Amniotic stem cell (primary cell): ENCODE results near the gene FITM2.

Experiments
- DNase-seq: peaks from one replicate; lab custom pipeline; 2025; lab: John Stamatoyannopoulos, UW

The FITM2 gene

GRCh38 chr20:44280387-44280786 lies 30.6 kb downstream of the FITM2 start:
- no peak for DNase-seq

DNA sequence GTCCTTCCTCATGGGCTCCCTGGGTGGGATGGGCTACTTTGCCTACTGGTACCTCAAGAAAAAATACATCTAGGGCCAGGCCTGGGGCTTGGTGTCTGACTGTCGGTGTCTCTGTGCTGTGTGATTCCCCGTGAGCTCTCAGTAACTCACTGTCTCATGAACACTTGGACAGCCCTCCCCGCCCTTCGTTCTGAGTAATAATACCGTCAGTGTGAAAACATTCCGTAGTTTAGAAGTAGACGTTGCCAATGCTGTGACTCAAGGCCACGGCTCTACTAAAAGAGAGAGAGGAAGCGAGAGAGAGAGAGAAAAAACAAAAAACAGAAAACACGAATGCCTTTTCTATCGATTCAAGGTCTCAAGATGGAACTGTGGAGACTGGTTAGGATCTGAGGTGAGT lies 31.8 kb downstream of the FITM2 start:
- no peak for DNase-seq

- no peak for DNase-seq
Measured at GRCh38 chr20:44274303-44275017, 36.5 kb downstream of the FITM2 start.

GRCh38 chr20:44273231-44274215 lies 37.5 kb downstream of the FITM2 start:
- DNase-seq, result no peak

DNA sequence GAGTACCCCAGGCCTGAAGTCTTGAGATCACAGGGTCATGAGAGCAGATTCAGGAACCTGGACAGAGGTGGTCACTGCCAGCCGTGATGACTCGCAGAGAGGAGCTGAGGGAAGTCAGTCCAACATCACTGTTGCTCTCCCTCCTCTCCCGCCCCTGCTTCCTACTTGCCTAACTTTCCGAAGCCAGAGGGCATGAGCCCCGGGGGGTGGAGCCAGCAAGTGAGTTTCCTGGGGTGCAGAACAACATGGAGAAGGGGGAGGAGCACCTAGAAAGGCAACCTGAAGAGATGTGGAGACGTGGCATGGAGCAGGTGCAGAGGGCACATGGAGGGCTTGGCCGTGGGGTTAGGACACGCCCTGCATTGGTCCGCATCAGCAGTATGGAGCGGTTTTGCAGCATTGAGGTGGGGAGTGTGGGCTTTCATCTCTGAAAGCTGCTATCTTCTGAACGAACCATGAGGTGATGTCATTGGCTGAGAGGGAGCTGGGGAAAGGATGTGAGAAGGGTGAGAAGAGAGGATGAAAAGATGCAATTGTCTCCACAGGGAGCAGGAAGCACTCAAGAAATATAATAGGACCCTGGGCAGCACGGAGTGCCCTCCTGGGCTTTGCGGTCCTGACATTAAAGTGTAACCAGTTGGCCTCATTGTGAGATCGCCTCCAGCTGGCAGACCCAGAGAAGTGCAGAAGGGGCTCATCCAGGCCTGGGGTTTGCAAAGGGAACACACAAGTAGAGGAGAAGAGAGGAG lies 38.9 kb downstream of the FITM2 start:
- DNase-seq, result no peak

GRCh38 chr20:44268802-44269201 lies 42.2 kb downstream of the FITM2 start:
- DNase-seq, result no peak

GRCh38 chr20:44264287-44264686 lies 46.7 kb downstream of the FITM2 start:
- DNase-seq, result no peak

GRCh38 chr20:44258226-44258890 lies 52.6 kb downstream of the FITM2 start:
- no peak for DNase-seq

GRCh38 chr20:44256961-44257360 lies 54.0 kb downstream of the FITM2 start:
- no peak for DNase-seq

GRCh38 chr20:44255942-44256341 lies 55.1 kb downstream of the FITM2 start:
- DNase-seq, result no peak

GRCh38 chr20:44254073-44254472 lies 56.9 kb downstream of the FITM2 start:
- no peak for DNase-seq

- no peak for DNase-seq
Measured at GRCh38 chr20:44253528-44253927, 57.5 kb downstream of the FITM2 start.
